LoVo (cell line): ENCODE measurements around the gene SSTR5.
A peak's percentile ranks its signal among the peaks of the same experiment; 100 is the strongest.

Experiments used
- DNase-seq: peaks from one replicate; pipeline ENCODE4 v3.0.0-alpha.2; 2016; ENCODE audit warnings: low spot score

SSTR5 gene

GRCh38 chr16:1105888-1106620, 33.5 kb downstream of the SSTR5 start:
- DNase-seq = peak; percentile 52

GRCh38 chr16:1106659-1107058, 34.1 kb downstream of the SSTR5 start:
- DNase-seq = no peak

- DNase-seq = no peak
Observed at GRCh38 chr16:1107141-1107540, 34.6 kb downstream of the SSTR5 start.

- no peak for DNase-seq
Observed at GRCh38 chr16:1107731-1108130, 35.2 kb downstream of the SSTR5 start.

- DNase-seq = no peak
Observed at GRCh38 chr16:1108299-1109252, 36.0 kb downstream of the SSTR5 start.

GRCh38 chr16:1109648-1110047, 37.1 kb downstream of the SSTR5 start:
- DNase-seq = no peak

GRCh38 chr16:1112506-1113184, 40.1 kb downstream of the SSTR5 start:
- DNase-seq = no peak

GRCh38 chr16:1113489-1113888, 40.9 kb downstream of the SSTR5 start:
- no peak for DNase-seq

GRCh38 chr16:1113889-1114526, 41.5 kb downstream of the SSTR5 start:
- DNase-seq = no peak

GRCh38 chr16:1116693-1117077, 44.1 kb downstream of the SSTR5 start:
- DNase-seq = no peak

- no peak for DNase-seq
Observed at GRCh38 chr16:1117176-1117900, 44.8 kb downstream of the SSTR5 start.

GRCh38 chr16:1117926-1118325, 45.4 kb downstream of the SSTR5 start:
- DNase-seq = no peak

GRCh38 chr16:1119129-1119528, 46.6 kb downstream of the SSTR5 start:
- DNase-seq = no peak

- DNase-seq = no peak
Observed at GRCh38 chr16:1119766-1120576, 47.4 kb downstream of the SSTR5 start.

GRCh38 chr16:1120577-1120941, 48.0 kb downstream of the SSTR5 start:
- DNase-seq = no peak

GRCh38 chr16:1121009-1121408, 48.5 kb downstream of the SSTR5 start:
- no peak for DNase-seq

- no peak for DNase-seq
Observed at GRCh38 chr16:1121601-1122397, 49.3 kb downstream of the SSTR5 start.

- no peak for DNase-seq
Observed at GRCh38 chr16:1122398-1122765, 49.8 kb downstream of the SSTR5 start.

GRCh38 chr16:1123525-1124230, 51.1 kb downstream of the SSTR5 start:
- DNase-seq = no peak
